Stimulated activated CD4-positive, alpha-beta T cell treated with anti-CD3 and anti-CD28 coated beads, TNF-alpha, amount 100 ng/mL, for 48 hours (primary cell): ENCODE data around the gene HOXB8.

Experiments used
- DNase-seq, 3 donors: peaks; one replicate each; pipeline ENCODE4 v3.0.0-alpha.2; 2020; ENCODE audit warnings: low read depth in 3 of 3

HOXB8 gene

DNA sequence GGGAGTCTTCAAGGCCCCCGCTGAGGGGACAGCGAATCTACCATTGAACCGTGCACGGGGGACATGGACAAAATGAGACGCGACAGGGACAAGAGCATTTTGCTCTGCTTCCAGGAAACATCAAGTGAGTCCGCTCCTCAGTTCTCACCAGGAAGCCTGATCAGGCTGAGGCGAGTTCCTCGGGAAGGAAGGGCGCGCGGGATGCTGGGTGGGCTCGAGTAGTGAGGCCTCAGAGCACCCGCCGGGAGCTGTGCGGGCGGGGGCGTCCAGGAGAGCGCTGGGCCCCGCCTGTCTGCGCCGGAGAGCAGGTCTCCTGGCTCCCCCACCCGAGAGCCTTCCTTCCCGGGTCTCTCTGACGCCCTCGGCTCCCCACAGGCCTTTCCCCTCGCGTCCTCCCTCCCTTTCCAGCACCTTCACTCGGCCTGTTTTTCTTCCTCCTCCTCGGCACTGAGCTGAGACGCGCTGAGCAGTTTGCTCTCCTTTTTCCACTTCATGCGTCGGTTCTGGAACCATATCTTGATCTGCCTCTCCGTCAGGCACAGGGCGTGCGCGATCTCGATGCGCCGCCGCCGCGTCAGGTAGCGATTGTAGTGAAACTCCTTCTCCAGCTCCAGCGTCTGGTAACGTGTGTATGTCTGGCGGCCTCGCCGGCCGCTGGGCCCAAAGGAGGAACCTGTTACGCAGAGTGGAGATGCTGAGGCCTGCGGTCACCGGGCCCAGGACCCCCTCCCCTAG lies 18.9 kb downstream of the HOXB8 start:
- DNase-seq, result no peak

GRCh38 chr17:48595278-48595999 lies 19.7 kb downstream of the HOXB8 start:
- no peak for DNase-seq

DNA sequence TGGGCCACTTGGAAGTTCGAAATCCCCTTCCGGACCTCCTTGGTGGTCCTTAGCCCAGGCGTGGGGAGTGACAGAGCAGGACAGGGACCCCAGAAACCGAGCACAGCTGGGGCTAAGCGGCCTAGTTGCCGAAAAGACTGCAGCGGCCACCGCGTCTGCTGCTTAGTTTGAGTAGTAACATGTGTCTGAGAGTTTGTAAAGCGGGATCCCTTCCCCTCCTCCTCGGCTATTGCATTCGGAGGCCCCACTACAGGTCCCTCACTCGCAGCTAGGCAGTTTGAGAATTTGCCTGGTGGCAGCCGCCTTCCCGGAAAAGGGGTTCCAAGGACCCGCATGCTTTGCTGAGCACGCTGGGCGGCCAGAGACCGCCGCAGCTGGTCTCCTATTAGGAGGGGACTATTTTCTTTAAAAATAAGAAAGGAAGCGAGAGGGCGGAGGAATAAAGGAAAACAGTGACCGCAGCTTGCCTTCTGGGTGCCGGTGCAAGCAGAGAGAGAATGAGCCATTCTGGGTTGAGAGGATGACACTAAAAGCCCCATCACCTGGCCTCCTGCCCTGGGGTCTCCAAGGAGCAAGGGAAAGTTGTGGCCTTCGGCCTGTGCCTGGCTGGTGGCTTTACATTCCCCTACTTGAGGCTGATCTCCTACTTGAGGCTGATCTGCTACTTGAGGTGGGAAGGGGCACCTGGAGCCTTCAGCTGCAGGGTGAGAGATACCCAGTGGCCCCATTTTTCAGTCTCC lies 20.4 kb downstream of the HOXB8 start:
- no peak for DNase-seq

- peak; percentile 61 to 76 (median 65) for DNase-seq
These were observed 21.1 kb downstream of the HOXB8 start for GRCh38 chr17:48593840-48594537.

- no peak for DNase-seq
These were observed 21.8 kb downstream of the HOXB8 start, which contains the start of gene HOXB5 for GRCh38 chr17:48593126-48593829. Gene HOXB5, minus strand, starts transcription at chr17:48593779. Its CDS starts 97 bp downstream, at chr17:48593682.

GRCh38 chr17:48592577-48592976 lies 22.5 kb downstream of the HOXB8 start:
- no peak for DNase-seq

DNA sequence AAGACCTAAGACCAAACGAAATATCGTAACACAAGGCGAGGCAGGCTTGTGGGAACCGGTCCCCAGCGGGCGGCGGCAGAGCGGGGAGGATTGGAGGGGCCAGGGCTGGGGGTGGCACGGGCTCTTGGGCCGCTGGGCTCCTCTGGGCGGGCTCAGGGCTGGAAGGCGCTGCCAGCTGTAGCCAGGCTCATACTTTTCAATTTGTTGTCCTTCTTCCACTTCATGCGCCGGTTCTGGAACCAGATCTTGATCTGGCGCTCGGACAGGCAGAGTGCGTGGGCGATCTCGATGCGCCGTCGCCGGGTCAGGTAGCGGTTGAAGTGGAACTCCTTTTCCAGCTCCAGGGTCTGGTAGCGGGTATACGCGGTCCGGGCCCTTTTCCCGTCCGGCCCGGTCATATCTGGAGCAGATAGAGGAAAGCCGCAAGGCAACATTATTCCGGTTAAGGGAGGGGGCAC lies 23.0 kb downstream of the HOXB8 start:
- no peak for DNase-seq

GRCh38 chr17:48591255-48592056 lies 23.6 kb downstream of the HOXB8 start:
- DNase-seq, result no peak

DNA sequence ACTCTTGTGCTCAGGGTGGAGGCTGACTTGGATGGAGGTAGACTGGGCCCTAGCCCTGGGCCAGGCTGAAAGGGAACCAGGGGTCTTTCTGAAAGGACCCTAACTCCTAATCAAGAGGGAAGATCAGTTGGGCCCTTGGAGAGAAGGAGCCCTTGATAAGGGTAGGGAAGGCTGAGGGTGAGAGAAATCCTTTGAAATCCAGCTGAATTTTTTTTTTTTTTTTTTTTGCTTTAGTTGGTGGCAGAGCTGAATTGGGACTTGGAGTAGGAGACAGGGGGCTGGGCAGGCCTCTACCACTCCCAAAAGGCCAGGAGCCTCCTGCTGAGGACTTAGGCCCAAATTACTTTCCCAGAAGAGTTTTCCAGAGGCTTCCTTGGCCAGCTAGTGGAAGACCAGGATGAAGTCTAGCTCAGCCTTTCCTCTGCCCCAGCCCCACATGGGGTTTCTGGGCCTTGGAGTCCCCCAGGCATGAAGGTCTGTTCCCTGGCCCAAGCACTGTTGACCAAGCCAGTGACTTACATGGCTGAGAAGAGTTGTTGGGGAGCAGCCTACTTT lies 24.4 kb downstream of the HOXB8 start:
- DNase-seq, result no peak

GRCh38 chr17:48589831-48590606 lies 25.1 kb downstream of the HOXB8 start, which contains the start of gene HOXB3:
Gene HOXB3, minus strand, starts transcription at chr17:48590241. Its CDS starts 37,767 bp downstream, at chr17:48552474.
- no peak for DNase-seq

- DNase-seq, result no peak
These were observed 25.8 kb downstream of the HOXB8 start for GRCh38 chr17:48589060-48589830.

- DNase-seq, result no peak
These were observed 26.6 kb downstream of the HOXB8 start for GRCh38 chr17:48588528-48588927.

GRCh38 chr17:48588074-48588415 lies 27.0 kb downstream of the HOXB8 start:
- no peak for DNase-seq

GRCh38 chr17:48587276-48588073 lies 27.6 kb downstream of the HOXB8 start:
- no peak for DNase-seq

- no peak for DNase-seq
These were observed 28.5 kb downstream of the HOXB8 start for GRCh38 chr17:48586355-48587258.

GRCh38 chr17:48584223-48584741 lies 30.8 kb downstream of the HOXB8 start:
- no peak for DNase-seq
